ENCODE measurements around the gene GNAI3. TPM values are rescaled to one million over a fixed set of nuclear protein-coding genes. Genes with fewer than 3 reads are reported as not detected.

Gene GNAI3
- total RNA-seq, 1 experiment from 2014 or later: 6.8 TPM

DNA sequence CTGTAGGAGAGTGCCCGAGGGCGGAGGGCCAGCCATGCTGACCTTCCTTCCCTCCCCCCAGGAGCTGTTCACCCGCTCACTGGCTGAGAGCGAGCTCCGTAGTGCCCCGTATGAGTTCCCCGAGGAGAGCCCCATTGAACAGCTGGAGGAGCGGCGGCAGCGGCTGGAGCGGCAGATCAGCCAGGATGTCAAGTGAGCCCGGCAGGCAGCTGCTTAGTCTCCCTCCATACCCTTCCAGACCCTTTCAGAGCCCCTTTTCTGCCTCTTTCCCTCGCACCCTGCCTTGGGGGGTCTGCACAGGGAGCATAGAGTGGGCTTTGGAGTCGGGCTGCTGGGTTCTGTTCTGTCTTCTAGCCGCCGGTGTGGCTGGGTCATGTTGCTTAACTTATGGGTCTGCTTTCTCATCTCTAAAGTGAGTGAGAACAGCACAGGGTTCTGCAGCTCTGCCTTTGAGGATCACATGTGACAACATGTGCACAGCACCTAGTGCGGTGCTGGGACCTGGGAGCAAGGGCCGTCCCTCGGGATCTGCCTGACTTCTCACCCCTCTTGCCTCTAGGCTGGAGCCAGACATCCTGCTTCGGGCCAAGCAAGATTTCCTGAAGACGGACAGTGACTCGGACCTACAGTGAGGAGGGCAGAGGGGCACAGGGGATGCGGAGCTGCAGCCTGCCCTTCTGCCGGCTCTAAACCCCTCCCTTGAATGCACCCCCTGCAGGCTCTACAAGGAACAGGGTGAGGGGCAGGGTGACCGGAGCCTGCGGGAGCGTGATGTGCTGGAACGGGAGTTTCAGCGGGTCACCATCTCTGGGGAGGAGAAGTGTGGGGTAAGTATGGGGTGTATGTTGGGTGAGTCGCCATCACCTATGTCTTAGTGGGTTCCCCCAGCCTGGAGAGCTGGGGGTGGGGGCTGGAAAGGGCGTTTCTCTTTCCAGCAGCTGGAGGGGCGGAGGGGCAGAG, 77.5 kb downstream of the GNAI3 start:
- ChIA-PET POLR2A (ENCODE audit: unreplicated experiment) (no interaction called here), CTCF (no interaction called here)
- Histone ChIP-seq H3K79me2 (ENCODE audit: low read length) (peaks cover 39% of the 10 kb centered on the region), H3K27me3 (ENCODE audit: low read length) (no peaks in the 10 kb centered on the region), H3K4me2 (ENCODE audit: low read length) (no peak overlapping the region), H3K36me3 (ENCODE audit: low read depth, low read length) (peaks cover 23% of the 10 kb centered on the region), H3K27ac (ENCODE audit: low read length) (no peak overlapping the region), H2AFZ (ENCODE audit: low read length) (no peak overlapping the region), H4K20me1 (ENCODE audit: low read length) (peaks cover 9% of the 10 kb centered on the region), H3K9ac (ENCODE audit: low read length) (no peak overlapping the region), H3K9me3 (ENCODE audit: low read length) (no peaks in the 10 kb centered on the region), H3K4me1 (ENCODE audit: insufficient read depth, low read length) (peaks cover 9% of the 10 kb centered on the region), H3K9me2 (replicated peaks; ENCODE audit: low read length) (no peaks in the 10 kb centered on the region), H3K4me3 (ENCODE audit: low read length) (no peak overlapping the region), H3F3A (ENCODE audit: low read length, unreplicated experiment) (no peaks in the 10 kb centered on the region)
- DNase-seq (no peak), ATAC-seq (no peak)
- no TSS peak for BruUV-seq (replicated peaks)
- intact Hi-C loops (cut with micrococcal nuclease): no loop called here
- no peak for TF ChIP-seq EZH2phosphoT487 (IDR thresholded peaks at IDR 0.05; ENCODE audit: borderline replicate concordance, low read length)
- no peak for TF ChIP-seq EZH2 (IDR thresholded peaks at IDR 0.05; ENCODE audit: low read length, unreplicated experiment)
- no peak for TF ChIP-seq CTCF (conservative IDR thresholded peaks at IDR 0.05; ENCODE audit: low read depth, low read length)

- H3K9me3 ChIP-seq (ENCODE audit: low read length): no peaks in the 10 kb centered on the region
- intact Hi-C loops (cut with micrococcal nuclease): no loop called here
- ATAC-seq: no peak
- H3K4me2 ChIP-seq (ENCODE audit: low read length): no peak overlapping the region
- TF ChIP-seq EZH2phosphoT487 (IDR thresholded peaks at IDR 0.05; ENCODE audit: borderline replicate concordance, low read length): no peak
- no peak for TF ChIP-seq EZH2 (IDR thresholded peaks at IDR 0.05; ENCODE audit: low read length, unreplicated experiment)
- no peak for TF ChIP-seq CTCF (conservative IDR thresholded peaks at IDR 0.05; ENCODE audit: low read depth, low read length)
- ChIA-PET POLR2A (ENCODE audit: unreplicated experiment) (no interaction called here), CTCF (no interaction called here)
- H4K20me1 ChIP-seq (ENCODE audit: low read length): peaks cover 5% of the 10 kb centered on the region
- H3F3A ChIP-seq (ENCODE audit: low read length, unreplicated experiment): no peaks in the 10 kb centered on the region
- peaks cover 32% of the 10 kb centered on the region for H3K36me3 ChIP-seq (ENCODE audit: low read depth, low read length)
- H3K27me3 ChIP-seq (ENCODE audit: low read length): no peaks in the 10 kb centered on the region
- H3K9me2 ChIP-seq (replicated peaks; ENCODE audit: low read length): no peaks in the 10 kb centered on the region
- no peak overlapping the region for H3K9ac ChIP-seq (ENCODE audit: low read length)
- no peak for DNase-seq
- peaks cover 30% of the 10 kb centered on the region for H3K79me2 ChIP-seq (ENCODE audit: low read length)
- no TSS peak for BruUV-seq (replicated peaks)
- H3K4me1 ChIP-seq (ENCODE audit: insufficient read depth, low read length): peaks cover 4% of the 10 kb centered on the region
- H2AFZ ChIP-seq (ENCODE audit: low read length): no peak overlapping the region
- no peak overlapping the region for H3K27ac ChIP-seq (ENCODE audit: low read length)
- H3K4me3 ChIP-seq (ENCODE audit: low read length): no peak overlapping the region
Measured at GRCh38 chr1:109626682-109627408, 78.4 kb downstream of the GNAI3 start.

Data from PC-3 (cell line).